Type B pancreatic cell (in vitro differentiated cells): ENCODE data around the gene SIAH1. TPM values are rescaled to one million over a fixed set of nuclear protein-coding genes. Genes with fewer than 3 reads are reported as not detected.
"Not testable (repeated sequence)": the region's sequence is repeated elsewhere in the genome, so short reads cannot be mapped to it uniquely, and the experiment has no call there.

Experiments used
- DNase-seq: peaks from one replicate; pipeline ENCODE4 v3.0.0; 2021; ENCODE audit warnings: mixed read lengths; ENCODE audit not compliant: unreplicated experiment; ENCODE audit errors: extremely low spot score
- H3K27ac Mint-ChIP-seq: 2 replicates; pipeline ENCODE4 v1.8.0; 2021; ENCODE audit warnings: mild to moderate bottlenecking, mixed read lengths
- H3K27me3 Mint-ChIP-seq: 2 replicates; pipeline ENCODE4 v1.8.0; 2021; ENCODE audit warnings: mixed read lengths
- H3K36me3 Mint-ChIP-seq: 2 replicates; pipeline ENCODE4 v1.8.0; 2021; ENCODE audit warnings: mixed read lengths
- H3K4me1 Mint-ChIP-seq: one replicate; pipeline ENCODE4 v1.8.0; 2021; ENCODE audit warnings: mixed read lengths; ENCODE audit not compliant: unreplicated experiment
- H3K4me3 Mint-ChIP-seq: 2 replicates; pipeline ENCODE4 v1.8.0; 2021; ENCODE audit warnings: mild to moderate bottlenecking, mixed read lengths
- H3K9me3 Mint-ChIP-seq: 2 replicates; pipeline ENCODE4 v1.8.0; 2021; ENCODE audit warnings: mixed read lengths
- total RNA-seq: library from RNA; stranded (reverse); gene quantifications from 2 replicates; pipeline ENCODE4 v1.2.1, GENCODE V29; 2021; ENCODE audit warnings: low replicate concordance
- TF ChIP-seq, protein P1 (sequence below): fragments of 200-600 bp; sonication (generic); conservative IDR thresholded peaks from 2 replicates; pipeline ENCODE4 v1.5.0; 2021; ENCODE audit warnings: antibody characterized with exemption, mild to moderate bottlenecking

The SIAH1 gene
- total RNA-seq, 1 donor from 2014 or later, result 26.8 TPM

GRCh38 chr16:48359983-48360382, 25.2 kb downstream of the SIAH1 start:
- Mint-ChIP-seq H3K27ac (no peak overlapping the region), H3K9me3 (no peaks in the 10 kb centered on the region), H3K4me1 (peaks cover 21% of the 10 kb centered on the region), H3K27me3 (no peaks in the 10 kb centered on the region), H3K36me3 (peaks cover 35% of the 10 kb centered on the region), H3K4me3 (no peak overlapping the region)
- TF ChIP-seq, protein P1, sequence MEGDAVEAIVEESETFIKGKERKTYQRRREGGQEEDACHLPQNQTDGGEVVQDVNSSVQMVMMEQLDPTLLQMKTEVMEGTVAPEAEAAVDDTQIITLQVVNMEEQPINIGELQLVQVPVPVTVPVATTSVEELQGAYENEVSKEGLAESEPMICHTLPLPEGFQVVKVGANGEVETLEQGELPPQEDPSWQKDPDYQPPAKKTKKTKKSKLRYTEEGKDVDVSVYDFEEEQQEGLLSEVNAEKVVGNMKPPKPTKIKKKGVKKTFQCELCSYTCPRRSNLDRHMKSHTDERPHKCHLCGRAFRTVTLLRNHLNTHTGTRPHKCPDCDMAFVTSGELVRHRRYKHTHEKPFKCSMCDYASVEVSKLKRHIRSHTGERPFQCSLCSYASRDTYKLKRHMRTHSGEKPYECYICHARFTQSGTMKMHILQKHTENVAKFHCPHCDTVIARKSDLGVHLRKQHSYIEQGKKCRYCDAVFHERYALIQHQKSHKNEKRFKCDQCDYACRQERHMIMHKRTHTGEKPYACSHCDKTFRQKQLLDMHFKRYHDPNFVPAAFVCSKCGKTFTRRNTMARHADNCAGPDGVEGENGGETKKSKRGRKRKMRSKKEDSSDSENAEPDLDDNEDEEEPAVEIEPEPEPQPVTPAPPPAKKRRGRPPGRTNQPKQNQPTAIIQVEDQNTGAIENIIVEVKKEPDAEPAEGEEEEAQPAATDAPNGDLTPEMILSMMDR, result no peak
- DNase-seq, result no peak

DNA sequence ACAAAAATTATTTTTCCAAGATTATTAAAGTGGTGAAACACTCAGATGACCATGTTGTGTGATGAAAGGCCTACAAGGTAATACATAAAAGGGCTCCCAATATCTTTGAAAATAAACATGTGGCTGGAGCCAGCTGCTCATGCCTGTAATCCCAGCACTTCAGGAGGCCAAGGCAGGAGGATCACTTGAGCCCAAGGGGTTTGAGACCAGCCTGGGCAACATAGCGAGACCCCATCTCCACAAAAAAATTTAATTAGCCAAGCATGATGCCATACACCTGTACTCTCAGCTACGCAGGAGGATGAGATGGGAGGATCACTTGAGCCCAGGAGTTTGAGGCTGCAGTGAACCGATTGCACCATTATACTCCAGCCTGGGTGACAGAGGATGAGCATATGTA, 26.8 kb downstream of the SIAH1 start:
- Mint-ChIP-seq H3K27ac (no peak overlapping the region), H3K27me3 (no peaks in the 10 kb centered on the region), H3K36me3 (peaks cover 39% of the 10 kb centered on the region), H3K9me3 (no peaks in the 10 kb centered on the region), H3K4me3 (no peak overlapping the region), H3K4me1 (peaks cover 16% of the 10 kb centered on the region)
- DNase-seq, result no peak
- TF ChIP-seq, protein P1, result no peak

DNA sequence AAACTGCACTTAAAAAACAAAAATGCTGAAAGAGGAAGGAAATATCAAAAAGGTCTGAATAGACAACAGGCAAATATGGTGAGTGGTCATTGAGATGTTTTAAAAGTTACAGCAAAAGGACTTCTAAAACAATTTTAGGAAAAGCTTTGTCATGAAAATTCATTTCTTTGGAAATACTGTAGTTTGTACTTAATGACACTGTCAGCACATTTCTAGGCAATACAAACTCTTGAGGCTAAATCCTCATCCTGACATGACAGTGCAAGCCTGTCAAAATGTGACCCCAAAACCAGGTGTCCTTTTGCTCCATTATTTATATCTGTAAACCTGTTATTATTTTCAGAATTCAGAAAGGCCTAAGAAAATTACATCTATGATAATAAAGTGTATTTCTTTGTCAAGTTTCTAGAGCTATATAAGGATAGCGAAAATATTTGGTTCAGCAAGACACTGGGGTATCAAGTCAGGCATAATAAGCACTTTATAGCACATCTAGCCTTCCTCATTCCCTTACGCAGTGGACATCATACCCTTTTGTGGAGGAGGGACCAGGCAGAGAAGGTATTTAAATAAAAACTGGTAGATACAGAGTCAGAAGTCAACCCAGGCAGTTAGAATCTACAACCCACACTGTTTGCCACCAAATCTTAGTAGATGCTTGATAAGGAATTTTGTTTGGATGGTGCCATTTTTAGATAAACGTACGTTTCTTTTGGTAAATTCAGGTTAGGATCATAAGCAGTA, 28.4 kb downstream of the SIAH1 start:
- H3K9me3 Mint-ChIP-seq, result no peaks in the 10 kb centered on the region
- DNase-seq, result no peak
- TF ChIP-seq, protein P1, result no peak
- H3K27ac Mint-ChIP-seq, result peak overlapping the region; percentile 34
- no peak overlapping the region for H3K4me3 Mint-ChIP-seq
- no peaks in the 10 kb centered on the region for H3K27me3 Mint-ChIP-seq
- peaks cover 36% of the 10 kb centered on the region for H3K36me3 Mint-ChIP-seq
- peaks cover 9% of the 10 kb centered on the region for H3K4me1 Mint-ChIP-seq

GRCh38 chr16:48354877-48355855, 30.0 kb downstream of the SIAH1 start:
- Mint-ChIP-seq H3K4me1 (peaks cover 8% of the 10 kb centered on the region), H3K27me3 (no peaks in the 10 kb centered on the region), H3K36me3 (peaks cover 31% of the 10 kb centered on the region), H3K27ac (peak overlapping the region; percentile 23), H3K4me3 (no peak overlapping the region), H3K9me3 (no peaks in the 10 kb centered on the region)
- TF ChIP-seq, protein P1, result no peak
- DNase-seq, result no peak

DNA sequence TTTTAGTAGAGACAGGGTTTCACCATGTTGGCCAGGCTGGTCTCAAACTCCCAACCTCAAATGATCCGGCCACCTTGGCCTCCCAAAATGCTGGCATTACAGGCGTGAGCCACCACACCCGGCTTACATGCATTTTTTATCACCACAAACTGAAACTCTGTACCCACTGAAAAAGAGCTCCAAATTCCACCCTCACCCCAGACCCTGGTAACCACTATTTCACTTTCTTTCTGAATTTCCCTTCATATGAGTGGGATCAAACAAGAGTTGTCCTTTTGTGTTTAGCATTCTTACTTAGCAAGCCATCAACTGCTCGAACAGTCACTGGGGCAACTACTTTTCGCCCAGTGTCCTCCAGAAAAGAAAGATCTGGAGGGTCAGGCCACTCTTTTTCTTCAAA, 30.8 kb downstream of the SIAH1 start:
- H3K4me3 Mint-ChIP-seq, DNase-seq, H3K27me3 Mint-ChIP-seq, H3K4me1 Mint-ChIP-seq, H3K9me3 Mint-ChIP-seq: not testable (repeated sequence)
- H3K27ac Mint-ChIP-seq, result peak overlapping the region; percentile 23
- peaks cover 35% of the 10 kb centered on the region for H3K36me3 Mint-ChIP-seq
